Liver (tissue), 3 donors: Measurements from ENCODE around the gene KRT34.

Source experiments
- CTCF ChIP-seq: fragments of 150-350 bp; IDR thresholded peaks from 2 replicates; pipeline ENCODE4 v1.5.1; 2017; ENCODE audit warnings: improper control_type of control experiment, low read depth, low read length; ENCODE audit not compliant: missing input control
- GABPA ChIP-seq, 2 donors: IDR thresholded peaks in 1 of 2; conservative IDR thresholded peaks in 1 of 2; 2 replicates each; pipeline ENCODE4 v1.6.1; 2016; ENCODE audit warnings: antibody characterized with exemption in 2 of 2, mild to moderate bottlenecking in 1 of 2, moderate library complexity in 1 of 2
- HNF4G ChIP-seq: IDR thresholded peaks from 2 replicates; pipeline ENCODE4 v1.6.1; 2016; ENCODE audit warnings: antibody characterized with exemption
- JUND ChIP-seq, 2 donors: IDR thresholded peaks; 2 replicates each; pipeline ENCODE4 v1.6.1; 2016; ENCODE audit warnings: antibody characterized with exemption in 2 of 2
- MAX ChIP-seq: IDR thresholded peaks from 2 replicates; pipeline ENCODE4 v1.6.1; 2016; ENCODE audit warnings: antibody characterized with exemption
- RAD21 ChIP-seq, 2 donors: IDR thresholded peaks; 2 replicates each; pipeline ENCODE4 v1.6.1; 2016; ENCODE audit warnings: antibody characterized with exemption in 2 of 2, mild to moderate bottlenecking in 2 of 2
- REST ChIP-seq: IDR thresholded peaks from 2 replicates; pipeline ENCODE4 v1.6.1; 2016; ENCODE audit warnings: antibody characterized with exemption, mild to moderate bottlenecking
- SP1 ChIP-seq: IDR thresholded peaks from 2 replicates; pipeline ENCODE4 v1.6.1; 2018; ENCODE audit warnings: antibody characterized with exemption, mild to moderate bottlenecking
- TAF1 ChIP-seq: conservative IDR thresholded peaks from 2 replicates; pipeline ENCODE4 v1.6.1; 2016; ENCODE audit warnings: antibody characterized with exemption, mild to moderate bottlenecking
- YY1 ChIP-seq: IDR thresholded peaks from 2 replicates; pipeline ENCODE4 v1.6.1; 2016; ENCODE audit warnings: antibody characterized with exemption, mild to moderate bottlenecking
- ZBTB33 ChIP-seq: IDR thresholded peaks from 2 replicates; pipeline ENCODE4 v1.6.1; 2016; ENCODE audit warnings: antibody characterized with exemption
- donor health status: healthy.
- donor health status: healthy.

DNA sequence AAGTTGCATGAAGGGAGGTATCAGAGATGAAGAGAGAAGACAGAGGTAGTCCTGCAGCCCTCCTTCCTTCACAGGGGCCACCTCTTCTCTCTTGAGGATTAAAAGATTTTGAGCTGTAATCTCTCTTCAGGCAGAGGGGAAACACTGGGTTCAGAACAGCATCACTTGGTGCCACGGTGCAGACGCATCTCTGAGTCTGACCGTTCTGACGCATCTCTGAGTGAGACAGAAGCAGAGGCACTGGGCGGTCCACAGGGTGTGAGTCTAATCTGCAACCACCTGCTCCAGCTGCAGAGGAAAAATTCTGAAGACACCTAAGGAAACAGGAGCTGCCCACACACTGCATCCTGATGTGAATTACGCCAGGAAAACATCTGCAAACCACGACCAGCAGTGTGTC is 47.6 kb upstream of the KRT34 start:
- no peak for TF ChIP-seq CTCF
- TF ChIP-seq SP1 = no peak
- TF ChIP-seq GABPA (IDR thresholded peaks at IDR 0.05 in 1 of 2, conservative IDR thresholded peaks at IDR 0.05 in 1 of 2) = no peak
- no peak for TF ChIP-seq ZBTB33
- TF ChIP-seq REST = no peak
- no peak for TF ChIP-seq RAD21 (IDR thresholded peaks at IDR 0.05)
- TF ChIP-seq MAX = no peak
- TF ChIP-seq TAF1 = no peak
- no peak for TF ChIP-seq YY1
- no peak for TF ChIP-seq HNF4G
- no peak for TF ChIP-seq JUND (IDR thresholded peaks at IDR 0.05)
